WERI-Rb-1 (cell line): ENCODE results near the gene SASS6.

Source experiments
- DNase-seq: peaks from one replicate; pipeline ENCODE4 v3.0.0-alpha.2; 2020
- H3K27ac ChIP-seq: fragments of 250-450 bp; sonication (Bioruptor Pico); 2 replicates; pipeline ENCODE4 v1.5.1; 2020; ENCODE audit warnings: mild to moderate bottlenecking, moderate library complexity
- H3K27me3 ChIP-seq: fragments of 250-450 bp; sonication (Bioruptor Pico); 2 replicates; pipeline ENCODE4 v1.5.1; 2021; ENCODE audit warnings: mild to moderate bottlenecking, low read depth, moderate library complexity; ENCODE audit not compliant: insufficient read depth, severe bottlenecking
- H3K36me3 ChIP-seq: fragments of 250-450 bp; sonication (Bioruptor Pico); 2 replicates; pipeline ENCODE4 v1.5.1; 2020; ENCODE audit warnings: mild to moderate bottlenecking, moderate library complexity
- H3K4me3 ChIP-seq: 2 replicates; pipeline ENCODE4 v1.5.1; 2011; ENCODE audit warnings: low read depth, mild to moderate bottlenecking, control low read depth, low read length
- H3K9me3 ChIP-seq: fragments of 250-450 bp; sonication (Bioruptor Pico); 2 replicates; pipeline ENCODE4 v1.5.1; 2021; ENCODE audit warnings: mild to moderate bottlenecking, moderate library complexity; ENCODE audit not compliant: severe bottlenecking
- CTCF ChIP-seq: IDR thresholded peaks from 2 replicates; pipeline ENCODE4 v1.5.1; 2011; ENCODE audit warnings: low read depth, mild to moderate bottlenecking, control low read depth, inconsistent platforms, low read length

Gene SASS6

GRCh38 chr1:100101564-100101963 is 31.2 kb downstream of the SASS6 start:
- DNase-seq: no peak
- H3K27ac ChIP-seq: no peak overlapping the region
- peaks cover 60% of the 10 kb centered on the region for H3K36me3 ChIP-seq
- H3K9me3 ChIP-seq: no peaks in the 10 kb centered on the region
- no peak for TF ChIP-seq CTCF
- no peaks in the 10 kb centered on the region for H3K27me3 ChIP-seq
- H3K4me3 ChIP-seq: no peak overlapping the region

- no peak for TF ChIP-seq CTCF
- H3K4me3 ChIP-seq: no peak overlapping the region
- H3K27me3 ChIP-seq: no peaks in the 10 kb centered on the region
- no peak overlapping the region for H3K27ac ChIP-seq
- no peaks in the 10 kb centered on the region for H3K9me3 ChIP-seq
- DNase-seq: no peak
- peaks cover 60% of the 10 kb centered on the region for H3K36me3 ChIP-seq
Measured at GRCh38 chr1:100100202-100100601, 32.5 kb downstream of the SASS6 start.

- Histone ChIP-seq H3K27ac (no peak overlapping the region), H3K9me3 (no peaks in the 10 kb centered on the region), H3K27me3 (no peaks in the 10 kb centered on the region), H3K36me3 (peaks cover 25% of the 10 kb centered on the region), H3K4me3 (no peak overlapping the region)
- no peak for TF ChIP-seq CTCF
- no peak for DNase-seq
Measured at GRCh38 chr1:100090471-100090870, 42.3 kb downstream of the SASS6 start.

- H3K9me3 ChIP-seq: no peaks in the 10 kb centered on the region
- no peak for TF ChIP-seq CTCF
- no peak overlapping the region for H3K27ac ChIP-seq
- H3K36me3 ChIP-seq: peaks cover 28% of the 10 kb centered on the region
- no peak overlapping the region for H3K4me3 ChIP-seq
- H3K27me3 ChIP-seq: no peaks in the 10 kb centered on the region
- DNase-seq: no peak
Measured at GRCh38 chr1:100089082-100089481, 43.6 kb downstream of the SASS6 start.

- no peak overlapping the region for H3K4me3 ChIP-seq
- H3K36me3 ChIP-seq: peaks cover 32% of the 10 kb centered on the region
- no peak overlapping the region for H3K27ac ChIP-seq
- no peaks in the 10 kb centered on the region for H3K27me3 ChIP-seq
- TF ChIP-seq CTCF: no peak
- H3K9me3 ChIP-seq: no peaks in the 10 kb centered on the region
- DNase-seq: no peak
Measured at GRCh38 chr1:100087396-100087795, 45.3 kb downstream of the SASS6 start.

GRCh38 chr1:100080331-100080730 is 52.4 kb downstream of the SASS6 start:
- no peak overlapping the region for H3K4me3 ChIP-seq
- H3K9me3 ChIP-seq: no peaks in the 10 kb centered on the region
- no peaks in the 10 kb centered on the region for H3K27me3 ChIP-seq
- no peak overlapping the region for H3K27ac ChIP-seq
- peaks cover 60% of the 10 kb centered on the region for H3K36me3 ChIP-seq
- DNase-seq: no peak
- TF ChIP-seq CTCF: no peak
